SK-N-SH (cell line): ENCODE measurements around the gene ACOXL. TPM values are rescaled to one million over a fixed set of nuclear protein-coding genes. Genes with fewer than 3 reads are reported as not detected.

Source experiments
- CTCF ChIA-PET: fragments of 300-600, 350-600 bp; formaldehyde crosslinking; extraction: SDS; loops from one replicate; lab custom pipeline; 2021; lab: Yijun Ruan, JAX
- POLR2A ChIA-PET: fragments of 350-600 bp; sonication (Branson Sonifier 250); formaldehyde crosslinking; extraction: SDS; loops from one replicate; lab custom pipeline; 2020; ENCODE audit warnings: antibody characterized with exemption, inconsistent platforms; lab: Yijun Ruan, JAX
- DNase-seq: peaks from one replicate; pipeline ENCODE4 v3.0.0; 2012
- H2AFZ ChIP-seq: fragments of 200-600 bp; sonication (generic); 2 replicates; pipeline ENCODE4 v1.8.1; 2016; ENCODE audit warnings: antibody characterized with exemption, mild to moderate bottlenecking, low read depth
- H3F3A ChIP-seq: fragments of 200-600 bp; sonication (generic); replicated peaks from 2 replicates; pipeline ENCODE3; 2016; ENCODE audit warnings: antibody characterized with exemption, mild to moderate bottlenecking; ENCODE audit not compliant: insufficient read depth
- H3K27ac ChIP-seq, 2 experiments: fragments of 200-500 bp in 1 of 2; fragments of 200-600 bp in 1 of 2; sonication (Bioruptor generic) in 1 of 2; sonication (generic), shearing (Covaris generic) in 1 of 2; 2 replicates each; pipeline versions ENCODE4 v1.5.1 to v1.6.1; 2014 to 2016; ENCODE audit warnings: low read depth in 2 of 2, inconsistent platforms in 1 of 2, low read length in 1 of 2, mild to moderate bottlenecking in 1 of 2, mixed read lengths in 1 of 2
- H3K27me3 ChIP-seq: fragments of 200-600 bp; sonication (generic), shearing (Covaris generic); 2 replicates; pipeline ENCODE4 v1.6.1; 2016; ENCODE audit warnings: mixed run types; ENCODE audit not compliant: insufficient read depth
- H3K36me3 ChIP-seq, 2 experiments: fragments of 200-500 bp in 1 of 2; fragments of 200-600 bp in 1 of 2; sonication (Bioruptor generic) in 1 of 2; sonication (generic) in 1 of 2; replicated peaks in 1 of 2; 2 replicates each; pipeline versions ENCODE3 to v1.5.1; 2014 to 2016; ENCODE audit warnings: low read length in 1 of 2, mild to moderate bottlenecking in 1 of 2; ENCODE audit not compliant: insufficient read depth in 2 of 2, control insufficient read depth in 1 of 2
- H3K4me1 ChIP-seq, 2 experiments: fragments of 200-500 bp in 1 of 2; fragments of 200-600 bp in 1 of 2; sonication (Bioruptor generic) in 1 of 2; sonication (generic), shearing (Covaris generic) in 1 of 2; 2 replicates each; pipeline versions ENCODE4 v1.5.1 to v1.6.1; 2014 to 2016; ENCODE audit warnings: low read depth in 1 of 2, low read length in 1 of 2, mixed run types in 1 of 2; ENCODE audit not compliant: insufficient read depth in 2 of 2, control insufficient read depth in 1 of 2
- H3K4me2 ChIP-seq: fragments of 200-600 bp; sonication (generic), shearing (Covaris generic); 2 replicates; pipeline ENCODE4 v1.6.1; 2017; ENCODE audit warnings: mixed run types
- H3K4me3 ChIP-seq, 2 experiments: fragments of 200-500 bp in 1 of 2; fragments of 200-600 bp in 1 of 2; sonication (Bioruptor generic) in 1 of 2; sonication (generic), shearing (Covaris generic) in 1 of 2; 2 replicates each; pipeline versions ENCODE4 v1.5.1 to v1.8.1; 2014 to 2016; ENCODE audit warnings: low read depth in 2 of 2, inconsistent platforms in 1 of 2, low read length in 1 of 2, mild to moderate bottlenecking in 1 of 2, mixed read lengths in 1 of 2, moderate library complexity in 1 of 2
- H3K79me2 ChIP-seq: fragments of 200-600 bp; sonication (generic); 2 replicates; pipeline ENCODE4 v1.8.1; 2017; ENCODE audit warnings: mild to moderate bottlenecking; ENCODE audit not compliant: insufficient read depth
- H3K9ac ChIP-seq: fragments of 200-600 bp; sonication (generic); 2 replicates; pipeline ENCODE4 v1.6.1; 2017; ENCODE audit warnings: mixed run types
- H3K9me2 ChIP-seq: fragments of 200-600 bp; sonication (generic); 2 replicates; pipeline ENCODE4 v1.6.1; 2017; ENCODE audit warnings: mixed run types
- H3K9me3 ChIP-seq: fragments of 200-600 bp; sonication (generic); 2 replicates; pipeline ENCODE4 v1.6.1; 2017; ENCODE audit warnings: mixed run types, mild to moderate bottlenecking, moderate library complexity
- H4K20me1 ChIP-seq: fragments of 200-600 bp; sonication (generic); 2 replicates; pipeline ENCODE4 v1.6.1; 2017; ENCODE audit warnings: mild to moderate bottlenecking, mixed run types; ENCODE audit not compliant: insufficient read depth
- CHD2 ChIP-seq: fragments of 150-350 bp; IDR thresholded peaks from 2 replicates; pipeline ENCODE4 v1.6.1; 2018; ENCODE audit warnings: low read length; ENCODE audit not compliant: partially characterized antibody
- CTCF ChIP-seq: fragments of 200-600 bp; sonication (generic); IDR thresholded peaks from 2 replicates; pipeline ENCODE4 v1.6.1; 2017; ENCODE audit warnings: antibody characterized with exemption, mild to moderate bottlenecking, moderate library complexity
- FOXJ3 ChIP-seq: sonication (generic); formaldehyde crosslinking; IDR thresholded peaks from 2 replicates; pipeline ENCODE4 v1.5.1; 2020; ENCODE audit warnings: mild to moderate bottlenecking, missing genetic modification reagents
- FOXM1 ChIP-seq: IDR thresholded peaks from 2 replicates; pipeline ENCODE4 v1.4.0; 2012; ENCODE audit warnings: low read depth, mild to moderate bottlenecking
- GATA2 ChIP-seq: sonication (generic); formaldehyde crosslinking; IDR thresholded peaks from 2 replicates; pipeline ENCODE4 v1.5.0; 2020; ENCODE audit warnings: mild to moderate bottlenecking, missing genetic modification reagents
- IRF3 ChIP-seq: fragments of 150-350 bp; IDR thresholded peaks from 2 replicates; pipeline ENCODE4 v1.6.1; 2016; ENCODE audit warnings: mild to moderate bottlenecking, low read depth, low read length
- MXI1 ChIP-seq: IDR thresholded peaks from 2 replicates; pipeline ENCODE4 v1.6.1; 2012; ENCODE audit warnings: mild to moderate bottlenecking, low read depth, low read length, improper control_type of control experiment
- NRF1 ChIP-seq: IDR thresholded peaks from 2 replicates; pipeline ENCODE4 v1.6.1; 2012; ENCODE audit warnings: low read depth, mild to moderate bottlenecking, low read length
- RAD21 ChIP-seq: IDR thresholded peaks from 2 replicates; pipeline ENCODE4 v1.6.1; 2012; ENCODE audit warnings: mild to moderate bottlenecking, low read length
- RCOR1 ChIP-seq: fragments of 150-350 bp; IDR thresholded peaks from 2 replicates; pipeline ENCODE4 v1.6.1; 2017; ENCODE audit warnings: antibody characterized with exemption, low read length
- RXRA ChIP-seq: IDR thresholded peaks from 2 replicates; pipeline ENCODE4 v1.4.0; 2012; ENCODE audit warnings: low read depth, mild to moderate bottlenecking, borderline replicate concordance
- SIN3A ChIP-seq: IDR thresholded peaks from 2 replicates; pipeline ENCODE4 v1.6.1; 2012; ENCODE audit warnings: low read depth, mild to moderate bottlenecking, low read length, moderate library complexity, borderline replicate concordance
- whole genome bisulfite sequencing: methylation state at CpG from one replicate; pipeline ENCODE4 v1.1.6; 2017; ENCODE audit warnings: low lambda C conversion rate; 5-methylcytosine and 5-hydroxymethylcytosine counted together
- polyA plus RNA-seq, 3 experiments: library from polyadenylated mRNA; depleted of rRNA; stranded (reverse); fragments of >200 nt; gene quantifications; 2 replicates each; pipeline ENCODE4 v1.2.3, GENCODE V29; 2012
- TF ChIP-seq, protein P1 (sequence below): IDR thresholded peaks from 2 replicates; pipeline ENCODE4 v1.4.0; 2012; ENCODE audit warnings: low read depth, borderline replicate concordance

The ACOXL gene
- polyA plus RNA-seq, 1 of the 3 experiments (the other 2 are of a cell fraction) = not detected

DNA sequence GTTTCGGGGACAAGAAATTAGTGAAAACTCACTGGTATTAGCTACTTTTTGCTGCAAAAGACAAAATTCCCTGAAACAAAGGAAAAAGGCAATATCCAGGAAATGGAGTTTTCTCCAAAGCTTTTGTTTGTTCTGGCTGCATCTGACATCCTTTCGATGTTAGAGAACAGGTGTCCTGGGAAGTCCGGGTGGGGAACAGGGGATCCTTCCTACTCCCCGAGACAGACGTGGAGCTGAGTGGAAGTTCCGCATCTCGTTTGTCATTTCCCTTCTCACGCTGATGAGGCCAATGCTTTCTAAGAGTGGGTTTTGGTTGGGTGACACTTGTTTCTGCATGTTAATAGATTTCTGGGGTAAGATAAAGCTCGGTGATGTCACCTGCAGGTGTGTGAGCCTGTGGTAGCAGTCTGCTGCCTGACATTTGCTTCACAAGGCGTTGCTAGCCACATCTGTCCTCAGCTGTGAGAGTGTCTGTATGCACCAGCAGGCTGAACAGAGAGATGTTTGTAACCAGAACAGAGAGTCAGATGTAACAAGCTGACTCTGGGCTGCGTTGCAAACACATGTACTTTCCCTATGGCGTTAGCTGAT is 125.9 kb downstream of the ACOXL start (continued):
- TF ChIP-seq IRF3 = no peak
- TF ChIP-seq, protein P1, sequence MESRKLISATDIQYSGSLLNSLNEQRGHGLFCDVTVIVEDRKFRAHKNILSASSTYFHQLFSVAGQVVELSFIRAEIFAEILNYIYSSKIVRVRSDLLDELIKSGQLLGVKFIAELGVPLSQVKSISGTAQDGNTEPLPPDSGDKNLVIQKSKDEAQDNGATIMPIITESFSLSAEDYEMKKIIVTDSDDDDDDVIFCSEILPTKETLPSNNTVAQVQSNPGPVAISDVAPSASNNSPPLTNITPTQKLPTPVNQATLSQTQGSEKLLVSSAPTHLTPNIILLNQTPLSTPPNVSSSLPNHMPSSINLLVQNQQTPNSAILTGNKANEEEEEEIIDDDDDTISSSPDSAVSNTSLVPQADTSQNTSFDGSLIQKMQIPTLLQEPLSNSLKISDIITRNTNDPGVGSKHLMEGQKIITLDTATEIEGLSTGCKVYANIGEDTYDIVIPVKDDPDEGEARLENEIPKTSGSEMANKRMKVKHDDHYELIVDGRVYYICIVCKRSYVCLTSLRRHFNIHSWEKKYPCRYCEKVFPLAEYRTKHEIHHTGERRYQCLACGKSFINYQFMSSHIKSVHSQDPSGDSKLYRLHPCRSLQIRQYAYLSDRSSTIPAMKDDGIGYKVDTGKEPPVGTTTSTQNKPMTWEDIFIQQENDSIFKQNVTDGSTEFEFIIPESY = no peak
- no peak for TF ChIP-seq SIN3A
- no peak for TF ChIP-seq MXI1
- no peak for TF ChIP-seq CTCF
- no peak for TF ChIP-seq GATA2
- no peak for TF ChIP-seq FOXJ3 (CRISPR knock-in tag)

DNA sequence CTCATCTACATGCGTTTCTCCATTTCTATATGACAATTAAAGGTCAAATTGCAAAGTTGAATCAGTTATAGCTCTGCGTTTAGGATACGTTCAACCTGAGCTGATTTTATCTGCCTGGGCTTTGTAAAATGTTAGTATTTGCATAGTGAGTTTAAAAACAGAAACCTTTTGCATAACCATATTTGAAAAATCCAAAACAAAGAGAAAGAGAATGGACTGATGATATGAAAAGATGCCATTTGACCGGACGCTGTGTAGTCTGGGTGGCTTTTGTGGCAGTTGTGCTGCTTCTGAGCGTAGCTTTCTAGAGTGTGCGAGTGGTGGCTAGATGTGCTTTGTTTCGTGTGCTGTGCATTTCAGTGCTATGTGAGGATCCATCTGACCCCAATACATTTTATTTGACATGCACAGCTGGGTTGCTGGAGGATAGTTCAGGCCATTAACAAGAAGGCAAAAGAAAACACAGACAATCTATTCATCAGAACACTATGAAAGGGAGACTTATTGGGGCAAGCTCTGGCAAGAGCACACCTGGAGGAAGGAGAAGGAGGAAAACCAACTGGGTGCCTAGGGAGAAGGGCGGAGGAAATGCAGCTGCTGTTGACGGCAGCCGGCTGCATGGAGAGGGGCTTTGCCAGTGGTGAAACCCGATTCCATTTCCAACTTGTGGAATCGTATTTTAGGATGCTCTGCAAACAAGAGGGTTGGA is 126.8 kb downstream of the ACOXL start:
- Histone ChIP-seq H2AFZ (no peak overlapping the region), H3K4me3 (no peak overlapping the region), H4K20me1 (no peaks in the 10 kb centered on the region), H3K9ac (no peak overlapping the region), H3K27me3 (peaks cover 28% of the 10 kb centered on the region), H3K36me3 (no peaks in the 10 kb centered on the region), H3K79me2 (no peaks in the 10 kb centered on the region), H3K4me1 (no peaks in the 10 kb centered on the region; a peak in 1 of 4 replicates), H3F3A (no peaks in the 10 kb centered on the region), H3K9me3 (no peaks in the 10 kb centered on the region), H3K4me2 (no peak overlapping the region), H3K9me2 (no peaks in the 10 kb centered on the region), H3K27ac (no peak overlapping the region)
- no peak for DNase-seq
- 66% methylated on average over 13 of the region's 13 CpGs for WGBS
- no peak for TF ChIP-seq FOXJ3 (CRISPR knock-in tag)
- CTCF ChIA-PET = interaction anchor here (1.2 kb wide), 1 partner anchor 8 kb away, joined by 4 read pairs; no protein-coding TSS in a partner anchor
- POLR2A ChIA-PET = no interaction called here

DNA sequence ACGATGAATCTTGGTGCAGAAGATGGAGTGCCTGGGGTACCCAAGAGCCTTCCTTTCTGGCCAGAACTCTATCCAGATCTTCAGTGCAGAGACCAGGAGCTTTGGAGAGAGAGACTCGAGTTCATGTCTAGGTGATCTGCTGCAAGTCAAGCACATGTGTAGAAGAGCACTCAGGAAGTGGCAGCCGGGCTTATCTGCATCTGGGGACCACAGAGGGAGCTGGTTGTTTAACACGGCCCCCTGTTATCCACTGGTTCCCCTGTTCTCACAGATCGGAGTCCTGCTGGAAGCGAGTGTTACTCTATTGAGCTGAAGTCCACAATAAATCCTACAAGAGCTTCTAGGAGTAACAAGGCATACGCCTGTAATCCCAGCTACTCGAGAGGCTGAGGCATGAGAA is 128.3 kb downstream of the ACOXL start:
- no peak overlapping the region for H3K4me2 ChIP-seq
- no peaks in the 10 kb centered on the region; a peak in 1 of 4 replicates for H3K4me1 ChIP-seq
- H3K36me3 ChIP-seq = no peaks in the 10 kb centered on the region
- H2AFZ ChIP-seq = no peak overlapping the region
- no peaks in the 10 kb centered on the region for H3K9me3 ChIP-seq
- H4K20me1 ChIP-seq = no peaks in the 10 kb centered on the region
- H3K4me3 ChIP-seq = no peak overlapping the region
- no peak for DNase-seq
- POLR2A ChIA-PET = no interaction called here
- no peak overlapping the region for H3K27ac ChIP-seq
- no peaks in the 10 kb centered on the region for H3K79me2 ChIP-seq
- H3K9ac ChIP-seq = no peak overlapping the region
- WGBS = 51% methylated on average over 8 of the region's 8 CpGs
- CTCF ChIA-PET = no interaction called here
- no peaks in the 10 kb centered on the region for H3K9me2 ChIP-seq
- peaks cover 28% of the 10 kb centered on the region for H3K27me3 ChIP-seq
- no peaks in the 10 kb centered on the region for H3F3A ChIP-seq
- TF ChIP-seq SIN3A = no peak
- TF ChIP-seq RXRA = no peak
- no peak for TF ChIP-seq NRF1
- no peak for TF ChIP-seq RCOR1
- no peak for TF ChIP-seq CHD2
- TF ChIP-seq FOXM1 = no peak
- TF ChIP-seq RAD21 = no peak
- TF ChIP-seq, protein P1 = no peak
